Mesendoderm (in vitro differentiated cells): Measurements from ENCODE around the gene TNNI2.

Experiments used
- DNase-seq: peaks from one replicate; pipeline ENCODE4 v3.0.0; 2013
- H2AK5ac ChIP-seq: 2 replicates; pipeline ENCODE4 v1.6.1; 2013; ENCODE audit warnings: low read length, inconsistent platforms
- H2BK120ac ChIP-seq: 2 replicates; pipeline ENCODE4 v1.6.1; 2013; ENCODE audit warnings: low read depth, mild to moderate bottlenecking, low read length, moderate library complexity, mixed read lengths
- H2BK15ac ChIP-seq: replicated peaks from 2 replicates; pipeline ENCODE4 v1.6.1; 2013; ENCODE audit warnings: low read depth, mild to moderate bottlenecking, moderate library complexity
- H2BK5ac ChIP-seq: 2 replicates; pipeline ENCODE4 v1.6.1; 2013; ENCODE audit warnings: low read length, inconsistent platforms
- H3K18ac ChIP-seq: 2 replicates; pipeline ENCODE4 v1.6.1; 2013; ENCODE audit warnings: mild to moderate bottlenecking, low read length, mixed read lengths
- H3K23ac ChIP-seq: one replicate; pipeline ENCODE4 v1.6.1; 2013; ENCODE audit warnings: low read length
- H3K27ac ChIP-seq: 2 replicates; pipeline ENCODE4 v1.5.1; 2013; ENCODE audit warnings: low read depth, mild to moderate bottlenecking, inconsistent platforms, low read length, moderate library complexity
- H3K27me3 ChIP-seq: 2 replicates; pipeline ENCODE4 v1.6.1; 2013; ENCODE audit warnings: low read length, control low read depth, mild to moderate bottlenecking, inconsistent platforms; ENCODE audit not compliant: insufficient read depth, poor library complexity
- H3K36me3 ChIP-seq: 2 replicates; pipeline ENCODE4 v1.6.1; 2013; ENCODE audit warnings: low read length, inconsistent platforms; ENCODE audit not compliant: control insufficient read depth, insufficient read depth
- H3K4ac ChIP-seq: one replicate; pipeline ENCODE4 v1.6.1; 2013; ENCODE audit warnings: low read depth, mild to moderate bottlenecking, low read length, moderate library complexity
- H3K4me1 ChIP-seq: 2 replicates; pipeline ENCODE4 v1.6.1; 2013; ENCODE audit warnings: low read depth, low read length, inconsistent platforms; ENCODE audit not compliant: control insufficient read depth
- H3K4me2 ChIP-seq: 2 replicates; pipeline ENCODE4 v1.6.1; 2013; ENCODE audit warnings: low read length
- H3K4me3 ChIP-seq: 2 replicates; pipeline ENCODE4 v1.5.1; 2013; ENCODE audit warnings: mild to moderate bottlenecking, low read length
- H3K56ac ChIP-seq: one replicate; pipeline ENCODE4 v1.6.1; 2013; ENCODE audit warnings: low read length
- H3K79me1 ChIP-seq: 2 replicates; pipeline ENCODE4 v1.6.1; 2013; ENCODE audit warnings: low read length, inconsistent platforms
- H3K79me2 ChIP-seq: 2 replicates; pipeline ENCODE4 v1.6.1; 2013; ENCODE audit warnings: mild to moderate bottlenecking, low read length; ENCODE audit not compliant: control insufficient read depth, insufficient read depth
- H3K9ac ChIP-seq: 2 replicates; pipeline ENCODE4 v1.6.1; 2013; ENCODE audit warnings: low read length, inconsistent platforms
- H4K5ac ChIP-seq: one replicate; pipeline ENCODE4 v1.6.1; 2013; ENCODE audit warnings: low read length
- H4K8ac ChIP-seq: one replicate; pipeline ENCODE4 v1.6.1; 2013; ENCODE audit warnings: low read depth, mild to moderate bottlenecking, control low read depth, low read length, moderate library complexity
- WGBS: extraction: QIAGEN DNeasy Blood & Tissue Kit; methylation state at CpG from one replicate; pipeline ENCODE4 v1.1.7; 2013; ENCODE audit warnings: low lambda C conversion rate, missing lambda C conversion rate; ENCODE audit not compliant: insufficient coverage; ENCODE audit errors: extremely low coverage; 5-methylcytosine and 5-hydroxymethylcytosine counted together

Gene TNNI2

DNA sequence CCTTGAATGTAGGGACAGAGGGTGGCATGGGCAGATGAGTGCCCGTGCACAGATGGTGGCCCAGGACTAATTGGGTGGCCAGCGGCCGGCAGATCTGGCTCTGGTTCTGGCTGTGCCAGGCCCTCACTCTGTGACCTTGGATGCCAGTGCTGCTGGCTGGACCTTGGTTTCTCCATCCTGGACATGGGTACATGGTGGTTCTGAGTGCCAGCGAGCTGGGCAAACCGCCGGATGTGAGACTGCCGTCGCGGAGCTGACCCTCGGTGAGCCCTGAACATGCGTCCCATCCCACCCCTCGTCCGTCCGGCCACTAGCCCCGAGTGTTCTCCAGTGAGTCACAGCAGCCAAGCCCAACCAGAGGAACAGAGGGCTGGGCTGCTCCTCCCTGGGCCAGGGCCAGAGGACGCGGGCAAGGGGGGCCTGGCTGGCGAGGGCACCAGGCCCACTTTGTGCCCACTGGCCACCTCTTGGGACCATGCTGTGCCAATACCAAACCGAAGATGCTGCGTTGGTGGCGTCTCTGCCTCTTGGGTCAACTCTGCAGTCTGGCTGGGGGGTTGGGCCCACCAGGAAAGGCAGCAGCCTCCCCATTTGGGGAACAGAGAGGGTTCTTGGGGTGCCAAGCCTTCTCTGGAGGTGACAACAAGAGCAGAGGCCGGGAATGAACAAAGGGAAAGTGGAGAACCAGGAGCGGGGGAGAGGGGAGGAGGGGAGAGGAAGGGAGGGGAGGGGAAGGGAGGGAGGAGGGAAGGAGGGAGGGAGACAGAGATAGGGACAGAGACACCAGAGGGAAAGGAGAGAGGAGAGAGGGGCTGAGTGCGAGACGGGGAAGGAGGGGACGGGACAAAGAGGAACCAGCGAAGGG is 24.8 kb downstream of the TNNI2 start:
- Histone ChIP-seq H2BK5ac (no peak overlapping the region), H3K4me2 (no peak overlapping the region), H2BK120ac (no peak overlapping the region), H3K18ac (no peak overlapping the region), H4K5ac (no peak overlapping the region), H3K4me3 (no peak overlapping the region), H3K36me3 (no peaks in the 10 kb centered on the region), H3K4me1 (no peaks in the 10 kb centered on the region), H3K4ac (no peak overlapping the region), H3K23ac (no peak overlapping the region), H3K27me3 (no peaks in the 10 kb centered on the region), H3K79me2 (no peaks in the 10 kb centered on the region), H4K8ac (no peak overlapping the region), H3K9ac (no peak overlapping the region), H2AK5ac (no peak overlapping the region), H3K27ac (no peak overlapping the region), H3K79me1 (no peaks in the 10 kb centered on the region), H3K56ac (no peak overlapping the region), H2BK15ac (no peak overlapping the region)
- peak; percentile 86 for DNase-seq
- WGBS: no CpG with 5 or more reads among the region's 27 CpGs

DNA sequence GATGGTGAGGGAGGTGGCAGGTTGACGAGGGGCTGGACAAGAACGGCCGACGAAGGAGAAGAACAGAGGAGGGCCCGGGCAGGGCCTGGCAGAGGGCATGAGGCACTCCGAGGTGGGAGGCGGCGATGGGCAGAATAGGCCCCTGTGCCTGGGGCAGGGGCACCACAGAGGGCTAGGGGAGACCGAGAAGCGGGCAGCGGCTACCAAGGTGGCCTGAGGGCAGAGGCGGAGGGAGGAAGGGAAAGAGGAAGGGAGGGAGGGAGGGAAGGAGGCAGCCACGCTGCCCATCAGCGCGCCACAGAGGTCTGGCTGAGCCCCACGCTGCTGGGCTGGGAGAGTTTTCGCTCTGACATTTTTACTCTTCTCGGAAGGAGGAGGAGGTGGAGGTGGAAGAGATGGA is 25.4 kb downstream of the TNNI2 start:
- H3K56ac ChIP-seq: no peak overlapping the region
- no peaks in the 10 kb centered on the region for H3K79me1 ChIP-seq
- DNase-seq: no peak
- H3K4me2 ChIP-seq: no peak overlapping the region
- H3K18ac ChIP-seq: no peak overlapping the region
- no peak overlapping the region for H2BK120ac ChIP-seq
- H2BK5ac ChIP-seq: no peak overlapping the region
- no peak overlapping the region for H2BK15ac ChIP-seq
- H4K5ac ChIP-seq: no peak overlapping the region
- WGBS: no CpG with 5 or more reads among the region's 18 CpGs
- no peak overlapping the region for H2AK5ac ChIP-seq
- no peaks in the 10 kb centered on the region for H3K36me3 ChIP-seq
- no peak overlapping the region for H3K4ac ChIP-seq
- H3K4me1 ChIP-seq: no peaks in the 10 kb centered on the region
- no peaks in the 10 kb centered on the region for H3K79me2 ChIP-seq
- no peak overlapping the region for H3K4me3 ChIP-seq
- no peaks in the 10 kb centered on the region for H3K27me3 ChIP-seq
- H3K9ac ChIP-seq: no peak overlapping the region
- no peak overlapping the region for H4K8ac ChIP-seq
- H3K27ac ChIP-seq: no peak overlapping the region
- H3K23ac ChIP-seq: no peak overlapping the region

DNA sequence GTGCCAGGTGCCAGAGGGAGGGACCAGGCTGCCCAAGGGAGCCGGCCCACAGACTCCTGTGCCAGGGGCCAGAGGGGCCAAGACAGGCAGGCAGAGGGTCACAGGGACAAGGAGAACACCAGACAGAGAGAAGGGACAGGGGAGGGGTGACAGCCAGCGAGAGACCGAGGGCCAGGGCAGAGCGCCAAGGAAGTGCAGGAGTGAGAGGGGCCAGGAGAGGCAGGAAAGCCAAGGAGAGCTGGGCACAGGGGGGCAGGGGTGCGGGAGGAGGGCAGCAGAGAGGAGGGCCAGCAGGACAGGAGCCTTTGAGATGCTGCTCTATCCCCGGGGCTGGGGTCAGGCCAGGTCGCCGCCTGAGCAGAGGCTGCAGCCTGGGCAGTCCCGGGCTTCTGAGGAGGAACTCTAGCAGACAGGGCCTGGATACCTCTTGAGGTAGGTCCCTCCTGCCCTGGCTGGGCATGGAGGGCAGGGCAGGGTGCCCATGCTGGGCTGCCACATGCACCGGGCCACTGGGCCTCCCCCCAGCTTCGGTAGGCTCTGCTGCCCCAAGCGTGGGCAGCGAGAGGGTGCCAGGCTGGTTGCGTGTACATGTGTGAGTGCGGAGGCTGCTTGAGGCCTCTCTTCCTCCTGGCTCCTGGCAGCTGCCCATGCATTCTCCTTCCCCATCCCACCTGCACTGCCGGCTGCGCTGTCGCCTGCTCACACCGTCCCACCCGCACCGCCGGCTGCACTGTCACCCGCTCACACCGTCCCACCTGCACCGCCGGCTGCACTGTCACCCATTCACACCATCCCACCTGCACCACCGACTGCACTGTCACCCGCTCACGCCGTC is 26.3 kb downstream of the TNNI2 start:
- H3K36me3 ChIP-seq: no peaks in the 10 kb centered on the region
- no peak overlapping the region for H3K27ac ChIP-seq
- H3K56ac ChIP-seq: no peak overlapping the region
- DNase-seq: no peak
- H3K4me1 ChIP-seq: no peaks in the 10 kb centered on the region
- no peak overlapping the region for H3K4ac ChIP-seq
- no CpG with 5 or more reads among the region's 30 CpGs for WGBS
- H3K79me1 ChIP-seq: no peaks in the 10 kb centered on the region
- no peaks in the 10 kb centered on the region for H3K27me3 ChIP-seq
- no peak overlapping the region for H3K23ac ChIP-seq
- H4K5ac ChIP-seq: no peak overlapping the region
- H4K8ac ChIP-seq: no peak overlapping the region
- H3K18ac ChIP-seq: no peak overlapping the region
- H2BK120ac ChIP-seq: no peak overlapping the region
- H3K4me3 ChIP-seq: no peak overlapping the region
- H2BK5ac ChIP-seq: no peak overlapping the region
- no peak overlapping the region for H2AK5ac ChIP-seq
- H3K4me2 ChIP-seq: no peak overlapping the region
- no peaks in the 10 kb centered on the region for H3K79me2 ChIP-seq
- no peak overlapping the region for H3K9ac ChIP-seq
- no peak overlapping the region for H2BK15ac ChIP-seq

DNA sequence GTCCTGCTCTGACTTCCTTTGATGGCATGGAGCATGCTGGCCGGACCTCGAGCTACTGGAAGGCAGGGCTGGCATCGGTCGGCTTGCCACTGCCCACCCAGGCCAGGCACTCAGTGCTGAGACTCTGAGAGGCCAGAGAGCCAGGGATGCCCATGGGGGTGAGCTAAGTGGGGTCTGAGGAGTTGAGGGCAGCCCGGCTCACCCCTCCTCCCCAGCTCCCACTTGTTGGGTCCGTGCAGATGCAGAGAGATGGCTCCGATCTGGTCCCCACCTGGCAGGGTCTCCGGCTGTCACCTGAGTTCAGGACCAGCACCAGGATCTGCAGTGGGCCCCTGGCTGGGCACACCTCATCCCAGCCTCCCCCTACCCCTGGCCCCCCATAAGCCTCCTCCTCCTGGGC is 27.4 kb downstream of the TNNI2 start:
- no peaks in the 10 kb centered on the region for H3K36me3 ChIP-seq
- no peaks in the 10 kb centered on the region for H3K4me1 ChIP-seq
- H3K27ac ChIP-seq: no peak overlapping the region
- no peak overlapping the region for H3K4me3 ChIP-seq
- no peaks in the 10 kb centered on the region for H3K27me3 ChIP-seq
- no peak overlapping the region for H4K5ac ChIP-seq
- H3K79me2 ChIP-seq: no peaks in the 10 kb centered on the region
- H2BK5ac ChIP-seq: no peak overlapping the region
- no peak for DNase-seq
- no peak overlapping the region for H3K4me2 ChIP-seq
- H4K8ac ChIP-seq: no peak overlapping the region
- H2BK120ac ChIP-seq: no peak overlapping the region
- no peak overlapping the region for H3K9ac ChIP-seq
- no peaks in the 10 kb centered on the region for H3K79me1 ChIP-seq
- H3K56ac ChIP-seq: no peak overlapping the region
- no peak overlapping the region for H2BK15ac ChIP-seq
- H3K23ac ChIP-seq: no peak overlapping the region
- H2AK5ac ChIP-seq: no peak overlapping the region
- H3K4ac ChIP-seq: no peak overlapping the region
- H3K18ac ChIP-seq: no peak overlapping the region
- WGBS: no CpG with 5 or more reads among the region's 8 CpGs

DNA sequence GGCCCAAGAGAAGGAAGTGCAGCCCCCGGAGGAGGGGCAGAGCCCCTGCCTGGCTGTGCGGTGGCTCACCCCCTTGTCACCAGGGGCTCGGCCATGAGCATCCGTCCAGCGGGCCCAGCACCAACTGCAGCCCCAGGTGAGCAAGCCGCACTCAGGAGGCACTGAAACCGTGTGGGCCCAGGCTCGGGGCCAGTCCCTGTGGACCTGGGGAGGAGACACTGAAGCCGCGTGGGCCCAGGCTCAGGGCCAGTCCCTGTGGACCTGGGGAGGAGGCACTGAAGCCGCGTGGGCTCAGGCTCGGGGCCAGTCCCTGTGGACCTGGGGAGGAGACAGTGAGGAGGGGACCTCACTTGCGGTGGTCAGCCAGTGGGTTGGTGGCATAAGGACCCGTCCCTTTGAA is 28.0 kb downstream of the TNNI2 start:
- no peak overlapping the region for H2BK5ac ChIP-seq
- no peak overlapping the region for H3K4me3 ChIP-seq
- no peak for DNase-seq
- no peak overlapping the region for H4K5ac ChIP-seq
- H2BK120ac ChIP-seq: no peak overlapping the region
- no peak overlapping the region for H3K27ac ChIP-seq
- no peak overlapping the region for H3K23ac ChIP-seq
- no peak overlapping the region for H3K4me2 ChIP-seq
- no peak overlapping the region for H2AK5ac ChIP-seq
- H4K8ac ChIP-seq: no peak overlapping the region
- H3K27me3 ChIP-seq: no peaks in the 10 kb centered on the region
- H3K4me1 ChIP-seq: no peaks in the 10 kb centered on the region
- no peak overlapping the region for H3K4ac ChIP-seq
- no peaks in the 10 kb centered on the region for H3K79me2 ChIP-seq
- H3K79me1 ChIP-seq: no peaks in the 10 kb centered on the region
- no peak overlapping the region for H2BK15ac ChIP-seq
- no peaks in the 10 kb centered on the region for H3K36me3 ChIP-seq
- no peak overlapping the region for H3K9ac ChIP-seq
- WGBS: no CpG with 5 or more reads among the region's 15 CpGs
- H3K18ac ChIP-seq: no peak overlapping the region
- H3K56ac ChIP-seq: no peak overlapping the region
